ENCODE measurements around the gene GMDS.

The GMDS gene

GRCh38 chr6:1800845-1801244 is 444.6 kb downstream of the GMDS start:
- no peak for DNase-seq (ENCODE audit: low read depth)

- DNase-seq (ENCODE audit: low read depth) = no peak
These were observed 446.5 kb downstream of the GMDS start for GRCh38 chr6:1798965-1799325.

DNA sequence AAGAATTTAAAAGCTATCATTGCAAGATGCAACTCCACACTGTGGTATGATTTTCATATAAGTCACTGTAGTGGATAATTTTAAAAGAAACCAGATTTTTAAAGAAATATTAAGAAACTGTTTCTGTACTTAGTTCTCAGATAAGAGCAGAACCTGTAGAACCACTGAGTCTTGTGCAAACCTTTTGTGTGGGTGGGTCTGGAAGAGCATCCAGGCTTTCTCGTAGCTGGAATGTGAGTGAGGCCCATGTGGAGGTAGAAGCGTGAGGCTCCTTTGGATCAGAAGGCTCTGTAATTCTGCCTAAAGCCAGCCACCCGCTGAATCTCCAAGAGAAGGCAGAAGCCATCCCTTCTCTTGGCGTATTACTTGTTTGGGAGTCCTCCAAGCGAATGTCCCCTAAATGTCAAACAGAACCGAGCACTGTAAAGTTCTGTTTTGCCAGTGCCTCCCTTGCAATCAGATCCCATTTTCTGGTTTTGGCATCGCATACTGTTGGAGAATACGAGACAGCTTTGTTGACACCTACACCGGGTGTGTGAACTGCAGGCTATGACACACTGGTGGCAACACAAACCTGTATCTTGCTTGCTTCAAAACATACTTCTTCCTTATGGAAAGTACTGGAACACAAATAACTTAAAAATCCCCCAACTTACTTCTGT is 447.0 kb downstream of the GMDS start:
- DNase-seq (ENCODE audit: low read depth) = no peak

- DNase-seq (ENCODE audit: low read depth) = no peak
These were observed 447.6 kb downstream of the GMDS start for GRCh38 chr6:1797801-1798200.

DNA sequence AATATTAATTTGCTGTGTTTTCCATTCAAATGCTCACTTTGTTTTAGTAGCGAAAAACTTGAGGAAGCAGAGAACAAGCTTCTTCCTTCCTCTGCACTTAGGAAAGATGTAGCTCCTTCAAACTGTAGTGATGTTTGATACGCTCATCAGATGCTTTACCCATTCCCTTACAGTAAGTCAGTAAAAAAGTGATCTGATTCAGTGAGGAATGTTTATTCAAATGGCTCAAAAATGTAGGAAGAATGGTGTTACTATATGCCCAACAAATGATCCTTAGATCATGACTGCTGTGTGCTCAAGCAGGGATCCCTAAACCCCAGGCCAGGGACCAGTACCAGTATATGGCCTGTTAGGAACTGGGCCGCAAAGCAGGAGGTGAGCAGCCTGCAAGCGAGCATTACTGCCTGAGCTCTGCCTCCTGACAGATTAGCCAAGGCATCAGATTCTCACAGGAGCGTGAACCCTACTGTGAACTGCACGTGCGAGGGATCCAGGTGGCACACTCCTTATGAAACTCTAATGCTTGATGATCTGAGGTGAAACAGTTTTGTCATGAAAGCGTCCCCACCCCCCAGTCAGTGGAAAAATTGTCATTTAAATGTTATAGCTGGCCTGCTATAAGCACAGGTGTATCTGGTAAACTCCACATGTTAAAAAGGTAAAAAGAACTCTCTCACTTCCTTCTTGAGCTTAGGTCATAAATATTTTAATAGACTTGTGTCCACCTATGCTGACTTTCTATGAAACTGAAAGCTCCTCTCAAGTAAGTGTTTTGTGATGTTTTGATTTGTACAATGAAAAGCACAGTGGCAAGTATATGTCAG is 448.5 kb downstream of the GMDS start:
- no peak for DNase-seq (ENCODE audit: low read depth)

GRCh38 chr6:1795910-1796309 is 449.5 kb downstream of the GMDS start:
- no peak for DNase-seq (ENCODE audit: low read depth)

GRCh38 chr6:1792989-1793388 is 452.4 kb downstream of the GMDS start:
- DNase-seq (ENCODE audit: low read depth) = no peak

GRCh38 chr6:1790684-1791083 is 454.7 kb downstream of the GMDS start:
- DNase-seq (ENCODE audit: low read depth) = no peak

DNA sequence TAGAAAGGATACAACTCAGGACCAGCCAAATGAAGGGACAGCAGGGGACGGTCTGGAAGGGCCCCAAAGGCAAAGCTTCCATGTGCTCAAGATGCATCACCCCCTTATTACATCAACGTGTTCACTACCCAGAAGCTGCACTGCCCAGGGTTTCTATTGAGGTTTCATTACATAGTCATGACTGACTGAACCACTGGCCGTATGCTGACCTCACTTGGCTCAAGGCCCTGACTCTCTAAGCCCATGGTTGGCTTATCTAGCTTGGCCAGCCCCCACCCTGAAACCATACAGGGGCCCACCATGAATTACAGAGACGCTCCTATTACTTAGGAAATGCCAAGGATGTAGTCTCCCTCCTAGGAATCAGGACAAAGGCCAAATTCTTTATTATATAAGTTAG is 456.3 kb downstream of the GMDS start:
- no peak for DNase-seq (ENCODE audit: low read depth)

- no peak for DNase-seq (ENCODE audit: low read depth)
These were observed 457.5 kb downstream of the GMDS start for GRCh38 chr6:1787894-1788293.

- peak; percentile 7 for DNase-seq (ENCODE audit: low read depth)
These were observed 458.7 kb downstream of the GMDS start for GRCh38 chr6:1786455-1787453.

DNA sequence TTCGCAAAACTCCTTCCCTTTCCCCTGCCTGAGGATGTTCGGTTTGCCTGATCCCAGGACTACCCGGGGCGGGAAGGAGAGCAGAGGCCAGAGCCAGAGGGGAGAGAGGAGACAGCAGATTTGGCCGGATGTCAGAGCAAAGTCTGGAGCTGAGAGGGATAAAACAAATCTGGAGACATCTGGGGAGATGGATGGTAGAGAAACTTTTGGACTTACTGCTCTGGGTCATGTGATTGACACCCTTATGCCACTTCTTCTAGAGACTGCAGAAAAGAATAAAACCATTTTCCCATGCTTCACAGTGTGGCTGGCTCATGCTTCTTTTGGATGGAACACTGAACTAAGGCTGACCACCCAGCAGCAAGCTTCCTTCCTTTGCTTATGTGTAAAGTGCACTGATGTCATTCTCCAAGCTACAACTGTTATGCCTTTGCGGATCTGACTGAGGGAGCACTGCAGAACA is 461.0 kb downstream of the GMDS start:
- no peak for DNase-seq (ENCODE audit: low read depth)

DNA sequence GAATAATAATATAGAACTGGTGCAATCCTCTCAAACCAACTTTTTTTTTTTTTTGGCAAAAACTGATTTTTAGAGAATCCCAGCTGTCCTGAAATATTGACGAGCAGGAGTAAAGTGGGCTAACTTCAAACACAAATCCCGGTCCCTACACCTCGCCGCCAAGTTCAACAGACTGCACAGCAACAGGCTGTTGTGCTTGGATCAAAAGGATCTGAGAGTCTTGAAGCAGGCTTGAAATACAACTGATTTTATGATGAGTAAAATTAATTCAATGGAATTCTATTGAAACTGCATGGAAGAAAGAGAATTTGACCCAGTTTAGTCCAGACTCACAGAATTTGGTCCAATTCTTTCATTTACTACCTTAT is 463.6 kb downstream of the GMDS start:
- DNase-seq (ENCODE audit: low read depth) = no peak

DNA sequence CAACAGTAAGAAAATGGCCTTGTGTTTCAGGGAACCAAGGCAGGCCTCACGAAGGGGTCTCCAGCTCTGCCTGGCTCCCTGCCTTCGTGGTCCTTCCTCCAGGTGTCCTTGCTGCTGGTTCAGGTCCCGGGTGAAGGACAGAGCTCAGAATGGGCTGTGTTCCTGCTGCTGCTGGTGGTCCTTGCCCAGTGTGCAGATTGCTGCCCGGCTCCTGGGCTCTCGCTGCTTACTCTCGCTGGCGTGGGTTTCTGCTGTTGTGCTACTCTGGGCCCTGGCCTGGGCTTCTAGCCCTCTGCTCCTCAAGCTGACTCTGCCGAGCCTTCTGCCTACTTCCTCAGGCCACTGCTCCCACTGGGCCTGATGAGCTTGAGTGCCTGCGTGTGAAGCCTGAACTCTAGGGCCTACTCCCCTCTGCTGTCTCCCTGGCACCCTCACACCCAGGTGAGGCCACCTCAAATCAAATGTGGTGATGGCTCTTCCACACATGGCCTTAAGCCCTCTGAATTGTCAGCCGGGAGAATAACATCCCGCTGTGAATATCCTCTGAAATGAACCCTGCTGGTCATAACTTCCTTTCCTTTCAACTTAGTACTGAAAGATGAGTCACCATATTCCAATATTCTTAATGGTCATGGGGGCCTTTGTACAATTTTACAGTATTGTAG is 464.1 kb downstream of the GMDS start:
- DNase-seq (ENCODE audit: low read depth) = no peak

- DNase-seq (ENCODE audit: low read depth) = no peak
These were observed 465.0 kb downstream of the GMDS start for GRCh38 chr6:1780251-1780867.

GRCh38 chr6:1778686-1779235 is 466.6 kb downstream of the GMDS start:
- DNase-seq (ENCODE audit: low read depth) = no peak

GRCh38 chr6:1777921-1778685 is 467.3 kb downstream of the GMDS start:
- no peak for DNase-seq (ENCODE audit: low read depth)

GRCh38 chr6:1775441-1775840 is 470.0 kb downstream of the GMDS start:
- no peak for DNase-seq (ENCODE audit: low read depth)

GRCh38 chr6:1774226-1774915 is 471.0 kb downstream of the GMDS start:
- no peak for DNase-seq (ENCODE audit: low read depth)

DNA sequence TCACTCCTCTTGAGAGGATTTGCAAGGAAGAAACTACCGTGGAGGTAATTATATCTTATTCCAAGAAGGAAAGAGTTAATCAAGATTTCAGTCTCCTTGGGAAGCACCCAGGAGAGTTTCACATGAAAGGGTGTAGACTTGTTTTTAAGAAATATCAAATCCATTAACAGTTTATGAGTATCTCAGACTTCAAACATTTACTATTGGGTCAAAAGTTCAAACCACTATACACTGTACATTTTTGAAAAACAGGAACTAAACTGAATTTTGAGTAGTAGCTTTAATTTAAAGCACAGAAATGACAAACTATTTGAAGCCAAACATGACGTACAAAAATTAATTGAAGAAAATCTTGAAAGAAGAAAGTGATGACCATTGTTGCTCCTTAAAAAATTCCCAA is 471.7 kb downstream of the GMDS start:
- DNase-seq (ENCODE audit: low read depth) = no peak

Data from activated T-cell treated with anti-CD3 and anti-CD28 coated beads for 24 hours (primary cell).